Colonic mucosa (tissue), 4 donors: ENCODE data around the gene HS3ST1. TPM values are rescaled to one million over a fixed set of nuclear protein-coding genes. Genes with fewer than 3 reads are reported as not detected.

ENCODE experiments used
- DNase-seq: peaks from one replicate; pipeline ENCODE4 v3.0.0-alpha.2; 2020
- H3K27ac ChIP-seq: fragments of 200-600 bp; one replicate; pipeline ENCODE4 v1.8.0; 2021
- H3K27me3 ChIP-seq: fragments of 200-600 bp; one replicate; pipeline ENCODE4 v1.8.0; 2021
- H3K36me3 ChIP-seq: fragments of 200-600 bp; one replicate; pipeline ENCODE4 v1.8.0; 2021
- H3K4me1 ChIP-seq: fragments of 200-600 bp; one replicate; pipeline ENCODE4 v1.8.0; 2021; ENCODE audit warnings: mild to moderate bottlenecking
- H3K4me3 ChIP-seq: fragments of 200-600 bp; one replicate; pipeline ENCODE4 v1.8.0; 2021
- H3K9ac ChIP-seq, 2 donors: one replicate each; pipeline ENCODE4 v1.7.0; 2013; ENCODE audit warnings: control low read depth in 2 of 2, low read depth in 2 of 2, low read length in 2 of 2
- H3K9me3 ChIP-seq: fragments of 200-600 bp; one replicate; pipeline ENCODE4 v1.8.0; 2021
- CTCF ChIP-seq: fragments of 200-600 bp; IDR thresholded peaks from one replicate; pipeline ENCODE4 v1.8.0; 2022; ENCODE audit warnings: antibody characterized with exemption, mild to moderate bottlenecking
- intact Hi-C: fragments of 100-400 bp; cut with DNase I; formaldehyde crosslinking; loops from one replicate; pipeline ENCODE4 v1.14.1; 2022
- total RNA-seq, 2 donors: library from RNA; stranded (reverse); fragmentation: NEBNext Ultra II Directional in 1 of 2; extraction: Animal tissue kit (Norgen Biotek cat#: 25700) in 1 of 2; gene quantifications; one replicate each; pipeline ENCODE4 v1.2.1, GENCODE V29; 2021
- donor health status: healthy.
- donor health status: DM: no; HTN: no; CAD: no.
- donor health status: DM: no; HTN: no; CAD: no.

Gene HS3ST1
- total RNA-seq, 2 donors from 2014 or later = 6.6 to 7.6 TPM

GRCh38 chr4:11436084-11436483 is 7.4 kb upstream of the HS3ST1 start:
- intact Hi-C loops = loop anchor here (10.0 kb wide), 1 partner anchor 279 kb away; no protein-coding TSS in a partner anchor
- no peaks in the 10 kb centered on the region for H3K27me3 ChIP-seq
- no peak overlapping the region for H3K27ac ChIP-seq
- no peak for DNase-seq
- no peaks in the 10 kb centered on the region for H3K9me3 ChIP-seq
- TF ChIP-seq CTCF = no peak
- H3K4me1 ChIP-seq = no peaks in the 10 kb centered on the region
- H3K9ac ChIP-seq = no peak overlapping the region
- no peak overlapping the region for H3K4me3 ChIP-seq
- H3K36me3 ChIP-seq = no peaks in the 10 kb centered on the region

- no peak for DNase-seq
- Histone ChIP-seq H3K36me3 (no peaks in the 10 kb centered on the region), H3K9ac (no peak overlapping the region), H3K27me3 (no peaks in the 10 kb centered on the region), H3K4me1 (no peaks in the 10 kb centered on the region), H3K9me3 (no peaks in the 10 kb centered on the region), H3K4me3 (no peak overlapping the region), H3K27ac (no peak overlapping the region)
- intact Hi-C loops = loop anchor here (10.0 kb wide), 1 partner anchor 279 kb away; no protein-coding TSS in a partner anchor
- TF ChIP-seq CTCF = no peak
Observed at GRCh38 chr4:11435557-11435956, 6.9 kb upstream of the HS3ST1 start.

- H3K27ac ChIP-seq = no peak overlapping the region
- intact Hi-C loops = loop anchor here (10.0 kb wide), 1 partner anchor 284 kb away; no protein-coding TSS in a partner anchor
- TF ChIP-seq CTCF = no peak
- no peak overlapping the region for H3K4me3 ChIP-seq
- no peak overlapping the region for H3K9ac ChIP-seq
- no peaks in the 10 kb centered on the region for H3K36me3 ChIP-seq
- peaks cover 4% of the 10 kb centered on the region for H3K4me1 ChIP-seq
- no peaks in the 10 kb centered on the region for H3K27me3 ChIP-seq
- H3K9me3 ChIP-seq = no peaks in the 10 kb centered on the region
- no peak for DNase-seq
Observed at GRCh38 chr4:11431111-11431510, 2.4 kb upstream of the HS3ST1 start.

- no peak for DNase-seq
- intact Hi-C loops = loop anchor here (10.0 kb wide), 1 partner anchor 284 kb away; no protein-coding TSS in a partner anchor
- Histone ChIP-seq H3K4me3 (no peak overlapping the region), H3K36me3 (no peaks in the 10 kb centered on the region), H3K4me1 (peaks cover 4% of the 10 kb centered on the region), H3K9ac (no peak overlapping the region), H3K27ac (no peak overlapping the region), H3K27me3 (no peaks in the 10 kb centered on the region), H3K9me3 (no peaks in the 10 kb centered on the region)
- TF ChIP-seq CTCF = no peak
Observed at GRCh38 chr4:11430536-11430935, 1.8 kb upstream of the HS3ST1 start.

GRCh38 chr4:11429699-11430045 is 978 bp upstream of the HS3ST1 start:
- peak overlapping the region; percentile 88 for H3K27ac ChIP-seq
- peak overlapping the region; percentile 62 for H3K4me3 ChIP-seq
- peak overlapping the region in 1 of 2 donors; percentile 86 for H3K9ac ChIP-seq
- intact Hi-C loops = loop anchor here (5.0 to 10.0 kb wide), 3 partner anchors 195 to 847 kb away; no protein-coding TSS in a partner anchor
- no peaks in the 10 kb centered on the region for H3K36me3 ChIP-seq
- no peaks in the 10 kb centered on the region for H3K27me3 ChIP-seq
- DNase-seq = peak; percentile 61
- H3K4me1 ChIP-seq = peaks cover 4% of the 10 kb centered on the region
- no peaks in the 10 kb centered on the region for H3K9me3 ChIP-seq
- no peak for TF ChIP-seq CTCF
